DND-41 (cell line): ENCODE results near the gene PIP4K2A.

Source experiments
- CTCF ChIP-seq: IDR thresholded peaks from 2 replicates; pipeline ENCODE4 v1.5.1; 2012; ENCODE audit warnings: borderline replicate concordance, low read length, moderate library complexity, mild to moderate bottlenecking; ENCODE audit not compliant: poor library complexity, severe bottlenecking; ENCODE audit errors: extremely low read depth
- EZH2 ChIP-seq: IDR thresholded peaks from 3 replicates; pipeline ENCODE4 v1.6.1; 2012; ENCODE audit warnings: borderline replicate concordance, low read depth, mild to moderate bottlenecking, moderate library complexity, low read length, inconsistent platforms; ENCODE audit not compliant: severe bottlenecking

- no peak for TF ChIP-seq CTCF
- TF ChIP-seq EZH2, result no peak
Measured at GRCh38 chr10:22633528-22633927, 80.8 kb downstream of the PIP4K2A start.
